ENCODE measurements around the gene BIK. TPM values are rescaled to one million over a fixed set of nuclear protein-coding genes. Genes with fewer than 3 reads are reported as not detected.

Gene BIK
- 1 to 10 TPM; 1.1 to 1.8 (median 1.2) TPM for polyA plus RNA-seq (ENCODE audit: insufficient read length in 4 of 4)

- no peak for DNase-seq (ENCODE audit: low read depth in 4 of 4, low spot score in 3 of 4)
These were observed at the start of gene BIK for GRCh38 chr22:43110444-43110926. BIK (plus strand) TSS chr22:43110750; CDS start chr22:43124023, 13,273 bp downstream.

GRCh38 chr22:43066134-43066533 lies 44.4 kb upstream of the BIK start:
- DNase-seq (ENCODE audit: low read depth in 4 of 4, low spot score in 3 of 4): no peak

- no peak for DNase-seq (ENCODE audit: low read depth in 4 of 4, low spot score in 3 of 4)
These were observed 43.6 kb upstream of the BIK start for GRCh38 chr22:43066844-43067385.

- no peak for DNase-seq (ENCODE audit: low read depth in 4 of 4, low spot score in 3 of 4)
These were observed 33.3 kb upstream of the BIK start for GRCh38 chr22:43077121-43077877.

GRCh38 chr22:43078522-43078921 lies 32.0 kb upstream of the BIK start:
- DNase-seq (ENCODE audit: low read depth in 4 of 4, low spot score in 3 of 4): no peak

- DNase-seq (ENCODE audit: low read depth in 4 of 4, low spot score in 3 of 4): no peak
These were observed 30.8 kb upstream of the BIK start for GRCh38 chr22:43079742-43080141.

- no peak for DNase-seq (ENCODE audit: low read depth in 4 of 4, low spot score in 3 of 4)
These were observed 29.9 kb upstream of the BIK start for GRCh38 chr22:43080616-43081015.

- DNase-seq (ENCODE audit: low read depth in 4 of 4, low spot score in 3 of 4): no peak
These were observed 28.6 kb upstream of the BIK start for GRCh38 chr22:43081968-43082367.

GRCh38 chr22:43085658-43086606 lies 24.6 kb upstream of the BIK start:
- no peak for DNase-seq (ENCODE audit: low read depth in 4 of 4, low spot score in 3 of 4)

- DNase-seq (ENCODE audit: low read depth in 4 of 4, low spot score in 3 of 4): no peak
These were observed 21.9 kb upstream of the BIK start for GRCh38 chr22:43088627-43088983.

GRCh38 chr22:43088984-43089717 lies 21.4 kb upstream of the BIK start, which contains the start of gene TTLL1:
TTLL1 (minus strand) TSS chr22:43089391; CDS start chr22:43075586, 13,805 bp downstream.
- peak; percentile 60 to 74 (median 66) for DNase-seq (ENCODE audit: low read depth in 4 of 4, low spot score in 3 of 4)

GRCh38 chr22:43090130-43090789 lies 20.3 kb upstream of the BIK start:
- no peak for DNase-seq (ENCODE audit: low read depth in 4 of 4, low spot score in 3 of 4)

GRCh38 chr22:43092085-43092484 lies 18.5 kb upstream of the BIK start:
- DNase-seq (ENCODE audit: low read depth in 4 of 4, low spot score in 3 of 4): no peak

- no peak for DNase-seq (ENCODE audit: low read depth in 4 of 4, low spot score in 3 of 4)
These were observed 16.5 kb upstream of the BIK start for GRCh38 chr22:43094085-43094484.

- no peak for DNase-seq (ENCODE audit: low read depth in 4 of 4, low spot score in 3 of 4)
These were observed 16.0 kb upstream of the BIK start for GRCh38 chr22:43094551-43094950.

GRCh38 chr22:43096420-43096819 lies 14.1 kb upstream of the BIK start:
- no peak for DNase-seq (ENCODE audit: low read depth in 4 of 4, low spot score in 3 of 4)

- no peak for DNase-seq (ENCODE audit: low read depth in 4 of 4, low spot score in 3 of 4)
These were observed 12.2 kb upstream of the BIK start for GRCh38 chr22:43098356-43098755.

- no peak for DNase-seq (ENCODE audit: low read depth in 4 of 4, low spot score in 3 of 4)
These were observed 11.5 kb upstream of the BIK start for GRCh38 chr22:43099095-43099494.

GRCh38 chr22:43100225-43100624 lies 10.3 kb upstream of the BIK start:
- no peak for DNase-seq (ENCODE audit: low read depth in 4 of 4, low spot score in 3 of 4)

GRCh38 chr22:43101306-43101705 lies 9.2 kb upstream of the BIK start:
- DNase-seq (ENCODE audit: low read depth in 4 of 4, low spot score in 3 of 4): no peak
